HG03066 (cell line): ENCODE measurements around the gene SETD1A.
"Not testable (repeated sequence)": the region's sequence is repeated elsewhere in the genome, so short reads cannot be mapped to it uniquely, and the experiment has no call there.

Source experiments
- ATAC-seq: cut with Tn5 transposase; IDR thresholded peaks from one replicate; pipeline ENCODE4 v1.9.1; 2021; ENCODE audit warnings: low read depth; ENCODE audit not compliant: unreplicated experiment

The SETD1A gene

DNA sequence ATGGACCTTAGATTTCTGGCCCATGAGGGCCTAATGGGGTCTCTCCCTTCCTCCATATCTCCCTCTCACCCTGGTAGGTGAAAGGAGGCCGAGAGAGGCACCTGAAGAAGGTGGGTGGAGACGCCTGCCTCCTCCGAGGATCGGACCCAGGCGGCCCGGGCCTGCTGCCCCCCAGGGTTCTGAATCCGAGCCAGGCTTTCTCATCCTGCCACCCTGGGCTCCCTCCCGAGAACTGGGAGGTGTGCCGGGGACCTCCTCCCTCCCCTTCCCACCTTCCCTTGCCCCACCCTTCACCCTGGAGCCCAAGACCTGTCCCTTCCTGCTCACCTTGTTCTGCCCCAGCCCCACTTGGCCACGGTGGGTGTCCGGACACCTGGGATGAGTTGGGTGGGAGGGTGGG is 29.2 kb upstream of the SETD1A start:
- ATAC-seq: no peak

- no peak for ATAC-seq
Measured at GRCh38 chr16:30929167-30929566, 28.4 kb upstream of the SETD1A start.

DNA sequence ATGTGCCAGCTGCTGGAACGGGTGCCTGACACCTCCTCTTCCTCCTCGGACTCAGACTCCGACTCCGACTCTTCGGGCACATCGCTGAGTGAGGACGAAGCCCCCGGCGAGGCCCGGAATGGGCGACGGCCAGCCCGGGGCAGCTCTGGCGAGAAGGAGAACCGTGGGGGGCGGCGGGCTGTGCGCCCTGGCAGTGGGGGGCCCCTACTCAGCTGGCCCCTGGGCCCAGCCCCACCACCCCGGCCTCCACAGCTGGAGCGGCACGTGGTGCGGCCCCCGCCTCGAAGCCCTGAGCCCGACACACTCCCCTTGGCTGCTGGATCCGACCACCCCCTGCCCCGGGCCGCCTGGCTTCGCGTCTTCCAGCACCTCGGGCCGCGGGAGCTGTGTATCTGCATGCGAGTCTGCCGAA is 27.4 kb upstream of the SETD1A start:
- ATAC-seq: no peak

DNA sequence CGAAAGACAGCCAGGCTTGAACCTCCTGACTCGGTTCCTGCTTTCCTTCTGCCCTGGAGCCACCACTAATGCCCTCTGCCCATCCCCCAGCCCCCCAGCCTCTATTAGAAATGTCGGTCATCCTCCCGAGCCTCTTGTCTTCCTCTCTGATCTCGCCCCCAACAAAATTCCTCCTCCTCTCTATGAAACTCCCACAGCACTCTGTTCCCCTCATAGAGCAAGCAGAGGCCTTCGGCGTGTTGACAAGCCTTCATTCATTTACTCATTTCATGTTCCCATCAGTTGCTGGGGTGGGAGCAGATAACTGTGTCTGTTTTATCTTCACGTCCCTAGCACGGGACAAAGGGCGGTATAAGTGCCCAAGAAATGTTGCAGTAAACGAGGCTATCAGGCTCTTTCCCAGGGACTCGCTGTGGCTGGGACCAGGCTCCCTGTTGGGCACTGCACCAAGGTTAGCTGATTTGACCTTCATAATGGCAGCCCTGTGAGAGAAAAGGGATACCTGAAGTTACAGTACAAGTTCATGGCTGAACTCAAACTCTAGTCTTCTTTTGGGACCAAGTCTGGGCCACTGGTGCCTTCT is 26.4 kb upstream of the SETD1A start:
- no peak for ATAC-seq

DNA sequence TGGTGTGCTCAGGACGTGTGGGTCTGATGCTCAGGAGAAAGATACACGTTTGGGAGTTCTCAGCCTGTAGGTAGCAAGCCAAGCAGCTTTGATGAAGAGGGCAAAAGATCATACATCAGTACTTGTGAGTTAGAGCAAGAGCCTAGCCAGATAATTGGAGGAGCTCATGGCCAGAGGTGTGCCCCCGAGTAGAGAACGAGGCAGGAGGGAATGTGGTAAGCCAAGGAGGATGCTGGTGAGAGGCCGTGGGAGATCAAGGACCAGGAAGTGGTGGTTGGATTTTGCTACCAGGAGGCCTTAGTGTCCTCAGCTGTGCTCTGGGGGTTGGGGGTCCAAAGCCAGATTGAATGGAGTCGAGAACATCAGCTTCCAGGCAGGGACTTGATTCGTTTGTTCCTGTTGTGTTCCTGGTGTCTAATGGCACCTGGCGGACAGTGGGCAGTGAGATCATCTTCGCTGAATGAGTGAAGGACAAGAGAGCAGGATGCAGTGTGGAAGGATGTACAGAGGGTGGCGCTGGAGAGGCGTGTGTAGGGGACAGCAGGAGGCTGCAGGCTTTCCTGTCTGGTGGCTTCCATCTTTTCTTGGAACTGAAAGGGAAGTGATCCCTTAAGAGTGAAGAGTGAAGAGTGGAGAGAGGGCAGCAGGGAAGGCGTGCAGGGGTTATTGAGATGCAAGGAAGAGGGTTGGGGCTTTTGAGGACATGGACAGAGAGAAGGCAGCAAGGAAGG is 22.6 kb upstream of the SETD1A start:
- ATAC-seq: no peak

DNA sequence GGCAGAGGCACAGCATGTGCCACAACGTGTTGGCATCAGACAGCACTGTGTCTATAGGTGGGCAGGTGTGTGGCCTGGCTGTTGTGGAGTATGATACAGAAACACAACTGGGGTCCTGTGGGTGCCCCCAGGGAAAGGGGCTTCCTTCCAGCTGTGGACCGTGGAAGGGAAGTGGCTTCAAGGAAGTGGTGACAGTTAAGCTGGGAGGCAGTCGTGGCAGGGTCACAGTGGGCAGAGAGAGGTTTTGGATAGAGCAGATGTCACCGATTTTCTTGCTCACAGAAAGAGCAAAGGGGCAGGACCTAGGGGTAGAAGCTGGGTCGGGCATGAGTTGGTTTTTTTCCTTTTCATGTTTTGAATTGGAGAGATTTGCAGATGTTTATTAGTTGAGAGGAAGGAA is 19.9 kb upstream of the SETD1A start:
- no peak for ATAC-seq

DNA sequence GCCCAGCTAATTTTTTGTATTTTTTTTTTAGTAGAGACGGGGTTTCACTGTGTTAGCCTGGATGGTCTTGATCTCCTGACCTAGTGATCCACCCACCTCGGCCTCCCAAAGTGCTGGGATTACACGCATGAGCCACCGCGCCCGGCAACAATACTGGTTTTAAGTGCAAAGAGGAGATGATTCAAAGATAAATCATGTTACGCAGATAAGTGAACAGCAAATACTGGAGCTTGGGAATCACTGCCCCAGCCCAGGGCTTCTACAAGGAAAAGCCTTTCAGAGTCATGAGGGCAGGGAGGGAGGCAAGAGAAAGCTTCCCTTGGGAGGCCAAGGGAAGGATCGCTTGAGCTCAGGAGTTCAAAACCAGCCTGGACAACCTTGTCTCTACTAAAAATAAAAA is 18.0 kb upstream of the SETD1A start:
- not testable (repeated sequence) for ATAC-seq

DNA sequence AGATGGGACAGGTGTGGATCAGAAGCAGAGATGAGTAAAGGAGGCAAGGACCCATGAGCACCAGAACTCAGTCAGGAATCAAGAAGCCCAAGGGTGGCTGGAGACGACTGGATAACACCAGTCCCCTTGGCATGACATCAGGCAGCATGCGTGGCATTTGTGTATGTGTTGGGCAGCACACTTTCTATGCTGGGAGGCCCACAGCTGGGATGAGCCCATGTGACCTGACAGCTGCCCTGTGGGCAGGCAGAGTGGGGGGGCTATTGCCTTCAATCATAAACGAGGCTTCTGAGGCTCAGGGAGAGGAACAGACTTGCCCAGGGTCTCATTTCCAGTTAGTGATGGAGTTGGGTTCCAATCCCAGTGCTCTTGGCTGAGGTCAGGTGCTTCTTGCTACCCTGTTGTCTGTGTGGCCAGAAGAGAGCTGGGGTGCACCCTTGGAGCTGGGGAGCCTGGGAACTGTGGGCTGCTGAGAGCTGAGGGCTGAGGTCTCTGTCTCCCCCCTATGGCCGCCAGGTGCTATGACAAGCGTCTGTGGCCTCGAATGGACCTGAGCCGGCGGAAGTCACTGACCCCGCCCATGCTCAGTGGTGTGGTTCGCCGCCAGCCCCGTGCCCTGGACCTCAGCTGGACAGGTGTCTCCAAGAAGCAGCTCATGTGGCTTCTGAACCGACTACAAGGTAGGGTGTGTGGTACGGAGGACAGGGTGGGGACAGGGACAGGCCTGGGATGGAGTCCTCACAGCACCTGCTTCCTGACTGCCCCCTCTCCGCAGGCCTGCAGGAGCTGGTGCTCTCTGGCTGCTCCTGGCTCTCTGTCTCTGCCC is 15.7 kb upstream of the SETD1A start:
- ATAC-seq: peak; percentile 91

- no peak for ATAC-seq
Measured at GRCh38 chr16:30942426-30942806, 15.1 kb upstream of the SETD1A start.

GRCh38 chr16:30944352-30944751 is 13.2 kb upstream of the SETD1A start:
- ATAC-seq: no peak

DNA sequence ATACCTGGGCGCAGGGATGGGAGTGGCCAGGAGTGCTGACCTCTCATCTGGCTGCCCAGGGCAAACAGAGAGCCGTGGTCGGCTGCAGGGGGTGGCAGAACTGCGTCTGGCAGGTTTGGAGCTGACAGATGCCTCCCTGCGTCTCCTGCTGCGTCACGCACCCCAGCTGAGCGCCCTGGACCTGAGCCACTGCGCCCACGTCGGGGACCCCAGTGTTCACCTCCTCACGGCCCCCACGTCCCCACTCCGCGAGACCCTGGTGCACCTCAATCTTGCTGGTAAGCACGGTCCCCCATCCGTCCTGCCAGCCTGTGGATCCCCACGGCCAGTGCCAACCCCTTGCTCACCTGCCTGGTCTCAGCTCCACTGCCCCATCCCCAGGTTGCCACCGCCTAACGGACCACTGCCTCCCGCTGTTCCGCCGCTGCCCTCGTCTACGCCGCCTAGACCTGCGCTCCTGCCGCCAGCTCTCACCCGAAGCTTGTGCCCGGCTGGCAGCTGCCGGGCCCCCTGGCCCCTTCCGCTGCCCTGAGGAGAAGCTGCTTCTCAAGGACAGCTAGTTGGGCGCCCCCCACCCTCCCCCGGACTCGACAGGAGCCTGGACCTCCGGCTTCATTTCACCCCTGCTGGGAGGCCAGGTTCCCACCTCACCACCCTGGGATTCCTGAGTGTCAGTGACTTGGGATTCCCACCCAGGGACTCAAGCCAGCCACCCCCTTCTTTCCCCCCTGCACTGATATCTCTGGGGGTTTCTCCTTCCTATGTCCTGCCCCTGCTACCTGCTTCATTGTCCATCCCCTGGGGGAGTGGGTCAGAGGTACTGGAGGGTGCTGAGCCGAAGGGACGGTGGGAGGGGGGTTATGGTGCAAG is 10.6 kb upstream of the SETD1A start:
- ATAC-seq: no peak

GRCh38 chr16:30947541-30947858 is 10.1 kb upstream of the SETD1A start:
- ATAC-seq: no peak

DNA sequence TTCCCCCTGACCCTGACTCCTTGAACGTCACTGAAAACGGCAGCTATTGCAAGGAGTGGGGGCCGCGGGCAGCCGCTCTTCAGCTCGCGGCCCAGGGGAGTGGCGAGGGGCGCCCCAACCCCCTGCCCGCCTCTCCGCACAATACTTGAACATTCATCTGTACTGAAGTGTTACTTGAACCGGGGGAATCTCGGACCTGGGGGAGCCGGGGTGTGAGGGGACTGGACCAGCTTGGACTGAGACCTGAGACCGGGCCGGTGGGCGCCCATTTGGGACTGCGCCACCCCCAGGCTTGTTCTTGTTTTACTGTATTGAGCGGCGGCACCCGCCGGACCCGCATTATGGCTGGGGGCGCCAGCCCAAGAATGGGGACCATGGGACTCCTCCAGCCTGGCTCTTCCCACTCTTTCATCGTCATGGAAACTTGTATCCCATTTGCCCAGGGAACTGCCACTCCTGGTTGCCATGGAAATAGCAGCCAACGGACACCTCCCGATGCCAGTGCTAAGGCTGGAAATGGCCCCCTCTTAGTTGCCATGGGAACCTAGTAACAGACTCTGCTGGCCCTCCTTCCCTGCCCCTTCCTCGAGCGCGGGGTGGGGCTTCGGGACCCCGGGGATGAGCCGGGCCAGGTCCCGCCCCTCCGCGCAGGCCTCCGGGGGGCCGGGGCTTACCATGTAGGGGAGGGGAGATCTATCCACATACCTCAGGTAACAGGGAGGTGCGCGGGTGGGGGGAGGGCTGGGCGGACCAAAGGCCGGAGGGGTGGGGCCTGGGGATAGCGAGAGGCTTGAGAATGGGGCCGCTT is 9.5 kb upstream of the SETD1A start:
- peak; percentile 6 for ATAC-seq

DNA sequence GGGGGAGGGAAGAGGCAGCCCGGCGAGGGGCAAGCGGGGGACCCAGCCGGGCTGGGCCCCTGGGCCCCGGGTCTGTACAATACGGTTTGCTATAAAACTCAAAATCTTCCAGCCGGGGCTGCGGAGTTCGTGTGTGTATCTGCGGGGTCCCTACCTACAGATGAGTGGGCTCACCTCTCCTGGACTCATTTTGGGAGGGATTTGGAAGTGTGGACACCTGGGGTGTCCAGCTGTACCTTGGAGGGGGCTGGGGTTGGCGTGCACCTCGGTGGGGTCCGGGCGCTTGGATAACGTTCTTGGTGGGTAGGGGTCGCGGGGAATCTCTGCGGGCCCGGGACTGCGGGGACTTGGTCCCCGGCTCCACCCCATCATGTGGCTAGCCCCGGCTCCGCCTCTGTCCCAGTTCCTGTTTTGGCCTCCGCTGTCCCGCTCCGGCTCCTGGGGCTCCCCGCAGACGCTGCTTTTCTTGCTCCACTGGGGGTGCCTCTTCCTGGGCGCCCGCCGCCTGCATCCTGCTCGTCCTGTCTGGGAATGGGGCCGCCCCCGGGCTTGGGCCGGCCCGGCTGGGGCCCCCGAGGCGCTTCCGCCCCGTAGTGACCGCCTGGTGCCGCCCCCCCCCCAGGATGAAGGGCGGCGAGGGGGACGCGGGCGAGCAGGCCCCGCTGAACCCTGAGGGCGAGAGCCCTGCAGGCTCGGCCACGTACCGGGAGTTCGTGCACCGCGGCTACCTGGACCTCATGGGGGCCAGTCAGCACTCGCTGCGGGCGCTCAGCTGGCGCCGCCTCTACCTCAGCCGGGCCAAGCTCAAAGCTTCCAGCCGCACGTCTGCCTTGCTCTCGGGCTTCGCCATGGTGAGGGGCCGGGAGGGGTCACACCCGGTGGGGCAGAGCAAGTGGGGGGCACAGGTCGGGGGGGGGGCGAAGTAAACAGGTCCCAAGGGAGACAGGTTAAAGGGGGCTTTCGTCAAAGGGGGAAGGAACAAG is 8.6 kb upstream of the SETD1A start, which contains the start of gene ORAI3:
TSS of gene ORAI3 (plus strand) at position 402 of the 983 bp plus-strand sequence. CDS start at position 624, 222 bp downstream.
- peak; percentile 73 for ATAC-seq

DNA sequence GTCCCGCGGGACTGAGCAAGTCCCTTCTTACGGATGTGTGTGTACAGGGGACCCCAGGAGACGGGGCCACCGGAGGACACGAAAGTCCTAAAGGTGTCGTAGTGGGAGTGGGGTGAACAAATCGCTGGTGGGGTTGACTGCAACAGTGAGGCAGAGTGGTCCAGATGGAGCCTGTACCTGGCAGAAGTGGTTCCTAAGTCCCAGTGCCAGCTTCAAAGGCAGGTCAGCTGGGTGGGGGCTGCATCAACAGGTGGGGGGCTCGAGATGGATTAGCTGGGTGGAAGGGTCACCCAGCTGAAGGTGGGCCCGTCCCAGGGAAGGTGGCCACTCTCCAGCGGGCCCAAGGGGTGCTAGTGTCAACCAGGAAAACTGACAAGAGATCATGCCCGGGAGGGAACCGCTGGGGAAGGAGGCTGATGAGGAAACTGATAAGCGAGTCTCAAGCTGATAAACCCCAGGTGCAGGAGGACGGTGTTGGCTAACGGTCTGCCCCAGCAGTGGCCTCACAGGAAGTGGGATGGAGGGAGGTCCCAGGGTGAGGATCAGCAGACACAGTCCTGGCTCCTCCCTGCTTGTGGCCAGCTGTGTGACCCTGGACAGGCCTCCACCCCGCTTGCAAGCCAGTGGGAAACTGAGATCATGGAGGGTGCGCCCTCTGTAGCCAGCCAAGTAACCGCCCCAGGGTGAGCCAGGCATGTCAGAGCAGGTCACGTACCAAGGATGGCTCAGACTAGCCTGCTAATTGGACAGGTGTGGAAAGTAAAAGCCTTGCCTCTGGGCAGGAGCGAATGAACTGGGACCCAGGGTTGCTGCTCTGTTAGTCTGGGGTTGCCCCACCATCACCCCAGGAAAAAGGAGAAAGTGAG is 7.7 kb upstream of the SETD1A start:
- peak; percentile 53 for ATAC-seq

DNA sequence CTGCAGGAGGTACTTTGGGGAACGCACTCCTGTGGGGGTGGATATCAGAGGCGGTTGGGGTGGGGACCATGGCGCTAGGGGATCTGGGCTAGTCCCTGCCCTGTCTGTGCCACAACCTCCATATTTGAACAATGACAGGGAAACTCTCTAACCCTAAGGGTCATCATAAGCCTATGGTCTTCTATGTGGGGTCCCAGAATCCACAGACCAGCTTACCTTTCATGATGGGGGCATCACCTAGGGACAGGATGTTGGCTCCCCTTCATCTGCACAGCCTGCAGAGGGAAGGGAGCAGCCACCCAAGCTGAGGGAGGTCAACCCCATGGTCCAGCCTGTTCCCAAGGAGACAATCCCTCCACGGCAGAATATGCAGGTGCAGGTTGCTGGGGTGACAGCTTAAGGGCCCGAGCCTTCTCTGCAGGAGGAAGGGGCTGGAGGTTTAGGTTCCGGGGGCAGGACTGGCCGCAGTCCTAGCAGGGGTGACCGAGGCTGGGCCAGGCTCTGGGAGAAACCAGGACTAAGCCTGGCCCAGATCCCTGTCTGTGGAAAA is 7.0 kb upstream of the SETD1A start:
- ATAC-seq: no peak

DNA sequence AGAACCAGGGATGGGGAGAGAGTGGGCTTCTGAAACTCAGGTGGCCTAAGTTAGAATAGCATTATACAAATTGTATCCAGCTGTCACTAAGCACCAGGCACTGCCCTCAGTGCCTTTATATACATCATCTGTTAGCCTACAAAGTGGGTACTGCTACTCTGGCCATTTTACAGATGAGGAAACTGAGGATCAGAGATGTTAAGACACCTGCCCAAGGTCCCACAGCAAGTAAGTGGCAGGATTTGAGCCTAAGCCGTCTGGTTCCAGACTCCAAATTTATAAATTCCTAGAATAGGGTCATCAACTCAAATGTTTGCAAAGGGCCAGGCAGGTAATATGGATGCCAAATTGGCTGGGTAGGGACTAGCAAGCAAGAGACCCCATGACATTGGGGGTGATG is 6.4 kb upstream of the SETD1A start:
- no peak for ATAC-seq

GRCh38 chr16:30951750-30952149 is 5.8 kb upstream of the SETD1A start:
- ATAC-seq: no peak
